H9 (cell line): Measurements from ENCODE around the gene ZC3HAV1. TPM values are rescaled to one million over a fixed set of nuclear protein-coding genes. Genes with fewer than 3 reads are reported as not detected.
"Not testable (repeated sequence)": the region's sequence is repeated elsewhere in the genome, so short reads cannot be mapped to it uniquely, and the experiment has no call there.

Source experiments
- DNase-seq: peaks from one replicate; pipeline ENCODE4 v3.0.0-alpha.2; 2017
- H2AFZ ChIP-seq: one replicate; pipeline ENCODE4 v1.6.1; 2013; ENCODE audit warnings: mild to moderate bottlenecking, low read length, control low read depth, moderate library complexity
- H2AK5ac ChIP-seq: 2 replicates; pipeline ENCODE4 v1.6.1; 2013; ENCODE audit warnings: low read length, control low read depth, mixed read lengths; ENCODE audit not compliant: insufficient read length
- H2BK120ac ChIP-seq: one replicate; pipeline ENCODE4 v1.6.1; 2013; ENCODE audit warnings: low read depth, mild to moderate bottlenecking, low read length, control low read depth, inconsistent platforms; ENCODE audit not compliant: poor library complexity, severe bottlenecking
- H2BK12ac ChIP-seq: 2 replicates; pipeline ENCODE4 v1.6.1; 2013; ENCODE audit warnings: low read length, control low read depth, mixed read lengths, low read depth; ENCODE audit not compliant: insufficient read length
- H2BK15ac ChIP-seq: 2 replicates; pipeline ENCODE4 v1.6.1; 2013; ENCODE audit warnings: low read depth, low read length, control low read depth
- H2BK20ac ChIP-seq: one replicate; pipeline ENCODE4 v1.6.1; 2013; ENCODE audit warnings: low read depth, mild to moderate bottlenecking, low read length, control low read depth, inconsistent platforms; ENCODE audit not compliant: poor library complexity, severe bottlenecking
- H2BK5ac ChIP-seq: 2 replicates; pipeline ENCODE4 v1.6.1; 2013; ENCODE audit warnings: low read length, control low read depth, mixed read lengths; ENCODE audit not compliant: insufficient read length
- H3K14ac ChIP-seq: 2 replicates; pipeline ENCODE4 v1.6.1; 2013; ENCODE audit warnings: low read length, control low read depth; ENCODE audit not compliant: insufficient read depth
- H3K18ac ChIP-seq: 2 replicates; pipeline ENCODE4 v1.6.1; 2013; ENCODE audit warnings: low read depth, mild to moderate bottlenecking, mixed read lengths, low read length, control low read depth; ENCODE audit not compliant: insufficient read length
- H3K23ac ChIP-seq: 2 replicates; pipeline ENCODE4 v1.6.1; 2013; ENCODE audit warnings: low read length, control low read depth, mixed read lengths, low read depth; ENCODE audit not compliant: insufficient read length
- H3K23me2 ChIP-seq: 2 replicates; pipeline ENCODE4 v1.6.1; 2013; ENCODE audit warnings: low read depth, mild to moderate bottlenecking, mixed read lengths, low read length, control low read depth; ENCODE audit not compliant: insufficient read length, poor library complexity, severe bottlenecking
- H3K27ac ChIP-seq: 2 replicates; pipeline ENCODE4 v1.5.1; 2013; ENCODE audit warnings: low read length, control low read depth, mixed read lengths, low read depth; ENCODE audit not compliant: insufficient read length
- H3K27me3 ChIP-seq: 2 replicates; pipeline ENCODE4 v1.6.1; 2013; ENCODE audit warnings: low read length, control low read depth, inconsistent platforms; ENCODE audit not compliant: insufficient read depth
- H3K4ac ChIP-seq: 2 replicates; pipeline ENCODE4 v1.6.1; 2013; ENCODE audit warnings: low read depth, mild to moderate bottlenecking, control low read depth, inconsistent platforms, low read length, moderate library complexity
- H3K4me1 ChIP-seq: 2 replicates; pipeline ENCODE4 v1.6.1; 2013; ENCODE audit warnings: low read length, control low read depth, inconsistent platforms; ENCODE audit not compliant: insufficient read depth
- H3K4me2 ChIP-seq: 2 replicates; pipeline ENCODE4 v1.6.1; 2013; ENCODE audit warnings: low read length, control low read depth, mixed read lengths; ENCODE audit not compliant: insufficient read length, insufficient read depth
- H3K56ac ChIP-seq: 2 replicates; pipeline ENCODE4 v1.6.1; 2013; ENCODE audit warnings: low read depth, mild to moderate bottlenecking, mixed read lengths, low read length, control low read depth; ENCODE audit not compliant: insufficient read length
- H3K79me1 ChIP-seq: 2 replicates; pipeline ENCODE4 v1.6.1; 2013; ENCODE audit warnings: low read depth, mild to moderate bottlenecking, moderate library complexity, low read length, control low read depth, inconsistent platforms; ENCODE audit not compliant: insufficient read depth, poor library complexity, severe bottlenecking
- H3K79me2 ChIP-seq: 2 replicates; pipeline ENCODE4 v1.6.1; 2013; ENCODE audit warnings: low read length, control low read depth, inconsistent platforms; ENCODE audit not compliant: insufficient read depth
- H3K9ac ChIP-seq: 2 replicates; pipeline ENCODE4 v1.6.1; 2013; ENCODE audit warnings: low read length, control low read depth, mixed read lengths; ENCODE audit not compliant: insufficient read length; ENCODE audit errors: extremely low read depth
- H3K9me3 ChIP-seq: one replicate; pipeline ENCODE4 v1.6.1; 2013; ENCODE audit warnings: low read depth, low read length, inconsistent platforms; ENCODE audit not compliant: control insufficient read depth
- H3T11ph ChIP-seq: one replicate; pipeline ENCODE4 v1.6.1; 2013; ENCODE audit warnings: mild to moderate bottlenecking, low read length, control low read depth, inconsistent platforms
- H4K20me1 ChIP-seq: one replicate; pipeline ENCODE4 v1.6.1; 2013; ENCODE audit not compliant: control insufficient read depth, insufficient read length, insufficient read depth
- H4K5ac ChIP-seq: 2 replicates; pipeline ENCODE4 v1.6.1; 2013; ENCODE audit warnings: low read depth, mild to moderate bottlenecking, mixed read lengths, low read length, control low read depth; ENCODE audit not compliant: insufficient read length
- H4K8ac ChIP-seq: replicated peaks from 2 replicates; pipeline ENCODE4 v1.6.1; 2013; ENCODE audit warnings: low read length, control low read depth, mixed read lengths, low read depth; ENCODE audit not compliant: insufficient read length
- H4K91ac ChIP-seq: 2 replicates; pipeline ENCODE4 v1.6.1; 2013; ENCODE audit warnings: low read depth, mild to moderate bottlenecking, moderate library complexity, mixed read lengths, low read length, control low read depth; ENCODE audit not compliant: insufficient read length
- H3K27ac Mint-ChIP-seq, 3 experiments: 2 replicates in 2 of 3; 3 replicates in 1 of 3; pipeline ENCODE4 v1.8.0; 2020 to 2021; ENCODE audit warnings: mixed read lengths in 3 of 3, mild to moderate bottlenecking in 1 of 3, moderate library complexity in 1 of 3
- H3K27me3 Mint-ChIP-seq: 2 replicates; pipeline ENCODE4 v1.8.0; 2021; ENCODE audit warnings: low read depth, mild to moderate bottlenecking, moderate library complexity, mixed read lengths
- H3K36me3 Mint-ChIP-seq, 3 experiments: 2 replicates in 2 of 3; 3 replicates in 1 of 3; pipeline ENCODE4 v1.8.0; 2020 to 2021; ENCODE audit warnings: low read depth in 3 of 3, mixed read lengths in 3 of 3; ENCODE audit not compliant: insufficient read depth in 1 of 3
- H3K4me1 Mint-ChIP-seq, 2 experiments: 2 replicates each; pipeline ENCODE4 v1.8.0; 2020; ENCODE audit warnings: mixed read lengths in 2 of 2
- H3K4me3 Mint-ChIP-seq, 2 experiments: 2 replicates in 1 of 2; 3 replicates in 1 of 2; pipeline ENCODE4 v1.8.0; 2020 to 2021; ENCODE audit warnings: mild to moderate bottlenecking in 2 of 2, mixed read lengths in 2 of 2, moderate library complexity in 1 of 2
- H3K9me3 Mint-ChIP-seq, 2 experiments: 2 replicates in 1 of 2; 3 replicates in 1 of 2; pipeline ENCODE4 v1.8.0; 2020; ENCODE audit warnings: mild to moderate bottlenecking in 2 of 2, mixed read lengths in 2 of 2, moderate library complexity in 1 of 2
- WGBS: extraction: QIAGEN DNeasy Blood & Tissue Kit; methylation state at CpG from one replicate; pipeline ENCODE4 v1.1.7; 2013; ENCODE audit warnings: missing lambda C conversion rate, low lambda C conversion rate, mixed read lengths; ENCODE audit not compliant: insufficient read length; ENCODE audit errors: extremely low coverage; 5-methylcytosine and 5-hydroxymethylcytosine counted together
- total RNA-seq: library from RNA; stranded (reverse); gene quantifications from 2 replicates; pipeline ENCODE4 v1.2.1, GENCODE V29; 2021
- TF ChIP-seq, protein P1 (sequence below): fragments of 200-600 bp; sonication (generic); conservative IDR thresholded peaks from 3 replicates; pipeline ENCODE4 v1.8.0; 2021; ENCODE audit warnings: antibody characterized with exemption, mild to moderate bottlenecking

Gene ZC3HAV1
- total RNA-seq, 1 experiment from 2014 or later, result 32.8 TPM

DNA sequence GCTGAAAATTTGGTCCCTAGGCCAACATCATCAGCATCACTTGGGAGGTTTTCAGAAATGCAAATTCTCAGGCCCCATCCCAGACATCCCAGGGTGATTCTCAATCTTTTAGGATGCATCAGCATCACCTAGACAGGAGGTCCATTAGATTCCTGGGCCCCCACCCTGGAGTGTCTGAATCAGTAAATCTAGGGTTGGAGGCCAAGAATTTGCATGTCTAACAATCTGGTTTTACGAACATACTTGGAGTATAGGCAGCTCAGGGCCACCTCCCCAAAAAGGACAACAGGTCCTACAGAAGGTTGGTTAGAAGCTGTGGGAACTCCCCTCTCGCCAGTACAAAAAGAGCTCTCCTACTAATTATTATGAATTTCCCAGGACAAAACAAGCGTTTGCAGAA, 15.5 kb downstream of the ZC3HAV1 start:
- Histone ChIP-seq H3K79me2 (no peaks in the 10 kb centered on the region; the same call in 1 of the 2 replicates), H2BK12ac (no peak overlapping the region), H3K14ac (no peak overlapping the region), H3K9ac (no peak overlapping the region), H3K23ac (no peak overlapping the region), H2AFZ (no peak overlapping the region), H2AK5ac (no peak overlapping the region), H3K4me1 (peaks cover 9% of the 10 kb centered on the region; the same call in 1 of the 2 replicates), H3K27me3 (no peaks in the 10 kb centered on the region), H2BK5ac (no peak overlapping the region), H3K9me3 (no peaks in the 10 kb centered on the region), H3K56ac (no peak overlapping the region), H3T11ph (no peak overlapping the region), H2BK120ac (no peak overlapping the region), H3K4ac (no peak overlapping the region), H2BK20ac (no peak overlapping the region), H3K27ac (no peak overlapping the region), H3K18ac (no peak overlapping the region), H4K5ac (no peak overlapping the region), H3K4me2 (no peak overlapping the region), H4K8ac (no peak overlapping the region), H3K79me1 (peaks cover 4% of the 10 kb centered on the region), H3K23me2 (no peaks in the 10 kb centered on the region), H2BK15ac (no peak overlapping the region), H4K91ac (no peak overlapping the region), H4K20me1 (no peaks in the 10 kb centered on the region)
- H3K27ac Mint-ChIP-seq, result peak overlapping the region in 2 of 3 experiments; percentile 13 to 42; a peak in 4 of 7 replicates
- H3K36me3 Mint-ChIP-seq, result peaks cover 5 to 6% (median 5%) of the 10 kb centered on the region in 3 experiments; a peak in 6 of 7 replicates
- no peak for DNase-seq
- peaks cover 36 to 40% of the 10 kb centered on the region in 2 experiments for H3K4me1 Mint-ChIP-seq
- H3K27me3 Mint-ChIP-seq, result no peaks in the 10 kb centered on the region
- WGBS, result no CpG with 5 or more reads among the region's 3 CpGs
- H3K4me3 Mint-ChIP-seq, result no peak overlapping the region; a peak in 1 of 5 replicates
- H3K9me3 Mint-ChIP-seq, result no peaks in the 10 kb centered on the region
- TF ChIP-seq, protein P1, sequence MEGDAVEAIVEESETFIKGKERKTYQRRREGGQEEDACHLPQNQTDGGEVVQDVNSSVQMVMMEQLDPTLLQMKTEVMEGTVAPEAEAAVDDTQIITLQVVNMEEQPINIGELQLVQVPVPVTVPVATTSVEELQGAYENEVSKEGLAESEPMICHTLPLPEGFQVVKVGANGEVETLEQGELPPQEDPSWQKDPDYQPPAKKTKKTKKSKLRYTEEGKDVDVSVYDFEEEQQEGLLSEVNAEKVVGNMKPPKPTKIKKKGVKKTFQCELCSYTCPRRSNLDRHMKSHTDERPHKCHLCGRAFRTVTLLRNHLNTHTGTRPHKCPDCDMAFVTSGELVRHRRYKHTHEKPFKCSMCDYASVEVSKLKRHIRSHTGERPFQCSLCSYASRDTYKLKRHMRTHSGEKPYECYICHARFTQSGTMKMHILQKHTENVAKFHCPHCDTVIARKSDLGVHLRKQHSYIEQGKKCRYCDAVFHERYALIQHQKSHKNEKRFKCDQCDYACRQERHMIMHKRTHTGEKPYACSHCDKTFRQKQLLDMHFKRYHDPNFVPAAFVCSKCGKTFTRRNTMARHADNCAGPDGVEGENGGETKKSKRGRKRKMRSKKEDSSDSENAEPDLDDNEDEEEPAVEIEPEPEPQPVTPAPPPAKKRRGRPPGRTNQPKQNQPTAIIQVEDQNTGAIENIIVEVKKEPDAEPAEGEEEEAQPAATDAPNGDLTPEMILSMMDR, result no peak

DNA sequence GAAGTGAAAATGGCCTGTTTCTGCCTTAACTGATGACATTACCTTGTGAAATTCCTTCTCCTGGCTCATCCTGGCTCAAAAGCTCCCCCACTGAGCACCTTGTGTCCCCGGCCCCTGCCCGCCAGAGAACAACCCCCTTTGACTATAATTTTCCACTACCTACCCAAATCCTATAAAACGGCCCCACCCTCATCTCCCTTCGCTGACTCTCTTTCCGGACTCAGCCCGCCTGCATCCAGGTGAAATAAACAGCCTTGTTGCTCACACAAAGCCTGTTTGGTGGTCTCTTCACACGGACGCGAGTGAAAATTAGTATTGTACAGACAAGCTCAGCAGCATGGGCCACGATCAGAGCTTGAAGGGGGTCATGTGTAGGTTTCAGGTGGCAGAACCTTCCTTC, 16.0 kb downstream of the ZC3HAV1 start:
- H3K23me2 ChIP-seq, H2BK15ac ChIP-seq, H3K4ac ChIP-seq, H3K9ac ChIP-seq, H3K23ac ChIP-seq, H3K27me3 ChIP-seq, H2AK5ac ChIP-seq, H3K4me1 ChIP-seq, H3T11ph ChIP-seq, H3K18ac ChIP-seq, H3K27me3 Mint-ChIP-seq, H3K4me2 ChIP-seq, H2BK12ac ChIP-seq, H4K5ac ChIP-seq, H3K27ac ChIP-seq, H4K20me1 ChIP-seq, H3K9me3 Mint-ChIP-seq, H3K9me3 ChIP-seq, H2AFZ ChIP-seq, H3K79me1 ChIP-seq, H2BK120ac ChIP-seq, H3K14ac ChIP-seq, H3K4me3 Mint-ChIP-seq, H2BK5ac ChIP-seq, H3K79me2 ChIP-seq, H4K91ac ChIP-seq, H3K56ac ChIP-seq, H3K36me3 Mint-ChIP-seq, H4K8ac ChIP-seq, H2BK20ac ChIP-seq: not testable (repeated sequence)
- peak; percentile 35 for DNase-seq
- Mint-ChIP-seq H3K27ac (peak overlapping the region; percentile 16 to 73 (median 73); a peak in 5 of 7 replicates), H3K4me1 (peaks cover 36 to 40% of the 10 kb centered on the region in 2 experiments)
- WGBS, result no CpG with 5 or more reads among the region's 10 CpGs
